BE2C (cell line): ENCODE data around the gene SMC3.
"Not testable (repeated sequence)": the region's sequence is repeated elsewhere in the genome, so short reads cannot be mapped to it uniquely, and the experiment has no call there.

ENCODE experiments used
- DNase-seq: peaks from one replicate; pipeline ENCODE4 v3.0.0-alpha.2; 2020
- H3K27me3 ChIP-seq: fragments of 250-450 bp; sonication (Bioruptor Pico); 2 replicates; pipeline ENCODE4 v1.5.1; 2020; ENCODE audit warnings: mild to moderate bottlenecking
- H3K36me3 ChIP-seq: fragments of 250-450 bp; sonication (Bioruptor Pico); 2 replicates; pipeline ENCODE4 v1.5.1; 2020; ENCODE audit warnings: mild to moderate bottlenecking
- H3K4me1 ChIP-seq: fragments of 250-450 bp; sonication (Bioruptor Pico); 2 replicates; pipeline ENCODE4 v1.5.1; 2020
- H3K4me3 ChIP-seq: 2 replicates; pipeline ENCODE4 v1.5.1; 2011; ENCODE audit warnings: low read depth, low read length
- H3K9me3 ChIP-seq: fragments of 250-450 bp; sonication (Bioruptor Pico); 2 replicates; pipeline ENCODE4 v1.5.1; 2020
- TF ChIP-seq, protein P1 (sequence below): IDR thresholded peaks from 2 replicates; pipeline ENCODE4 v1.5.1; 2012; ENCODE audit warnings: mild to moderate bottlenecking, low read depth, low read length

The SMC3 gene

DNA sequence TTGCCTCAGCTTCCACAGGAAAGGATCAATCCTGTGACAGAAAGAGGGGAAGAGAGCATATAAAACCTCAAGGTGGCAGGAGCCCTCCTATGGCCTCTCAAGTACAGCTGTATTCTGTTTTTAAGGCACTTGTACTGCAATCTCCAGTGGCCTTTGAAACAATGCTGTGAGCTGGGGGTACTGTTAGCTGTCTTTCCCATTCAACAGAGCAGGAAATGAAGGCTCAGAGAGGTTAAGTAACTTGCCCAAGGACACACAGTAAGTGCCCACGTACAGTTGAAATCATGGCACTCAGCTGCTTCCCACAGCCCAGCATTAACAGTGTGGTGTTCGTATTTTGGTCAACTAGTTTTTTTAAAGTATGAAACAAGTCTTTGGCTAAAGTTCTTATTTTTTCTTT is 35.8 kb upstream of the SMC3 start:
- DNase-seq = no peak
- Histone ChIP-seq H3K36me3 (no peaks in the 10 kb centered on the region), H3K4me1 (no peaks in the 10 kb centered on the region), H3K4me3 (no peak overlapping the region), H3K27me3 (no peaks in the 10 kb centered on the region), H3K9me3 (no peaks in the 10 kb centered on the region)
- TF ChIP-seq, protein P1, sequence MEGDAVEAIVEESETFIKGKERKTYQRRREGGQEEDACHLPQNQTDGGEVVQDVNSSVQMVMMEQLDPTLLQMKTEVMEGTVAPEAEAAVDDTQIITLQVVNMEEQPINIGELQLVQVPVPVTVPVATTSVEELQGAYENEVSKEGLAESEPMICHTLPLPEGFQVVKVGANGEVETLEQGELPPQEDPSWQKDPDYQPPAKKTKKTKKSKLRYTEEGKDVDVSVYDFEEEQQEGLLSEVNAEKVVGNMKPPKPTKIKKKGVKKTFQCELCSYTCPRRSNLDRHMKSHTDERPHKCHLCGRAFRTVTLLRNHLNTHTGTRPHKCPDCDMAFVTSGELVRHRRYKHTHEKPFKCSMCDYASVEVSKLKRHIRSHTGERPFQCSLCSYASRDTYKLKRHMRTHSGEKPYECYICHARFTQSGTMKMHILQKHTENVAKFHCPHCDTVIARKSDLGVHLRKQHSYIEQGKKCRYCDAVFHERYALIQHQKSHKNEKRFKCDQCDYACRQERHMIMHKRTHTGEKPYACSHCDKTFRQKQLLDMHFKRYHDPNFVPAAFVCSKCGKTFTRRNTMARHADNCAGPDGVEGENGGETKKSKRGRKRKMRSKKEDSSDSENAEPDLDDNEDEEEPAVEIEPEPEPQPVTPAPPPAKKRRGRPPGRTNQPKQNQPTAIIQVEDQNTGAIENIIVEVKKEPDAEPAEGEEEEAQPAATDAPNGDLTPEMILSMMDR = no peak

DNA sequence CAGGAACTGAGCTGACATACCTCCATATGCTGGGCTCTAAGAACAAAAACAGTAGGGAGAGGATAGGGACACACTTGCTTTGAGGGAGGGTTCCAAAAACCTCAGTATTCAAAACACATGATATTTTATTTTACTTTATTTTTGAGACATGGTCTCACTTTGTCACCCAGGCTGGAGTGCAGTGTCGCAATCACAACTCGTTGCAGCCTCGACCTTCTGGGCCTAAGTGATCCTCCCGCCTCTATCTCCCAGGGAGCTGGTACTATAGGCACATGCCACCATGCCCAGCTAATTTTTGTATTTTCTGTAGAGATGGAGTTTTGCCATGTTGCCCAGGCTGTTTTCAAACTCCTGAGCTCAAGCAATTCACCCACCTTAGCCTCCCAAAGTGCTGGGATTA is 34.9 kb upstream of the SMC3 start:
- DNase-seq, H3K27me3 ChIP-seq, H3K36me3 ChIP-seq, H3K4me1 ChIP-seq, H3K4me3 ChIP-seq, H3K9me3 ChIP-seq: not testable (repeated sequence)

DNA sequence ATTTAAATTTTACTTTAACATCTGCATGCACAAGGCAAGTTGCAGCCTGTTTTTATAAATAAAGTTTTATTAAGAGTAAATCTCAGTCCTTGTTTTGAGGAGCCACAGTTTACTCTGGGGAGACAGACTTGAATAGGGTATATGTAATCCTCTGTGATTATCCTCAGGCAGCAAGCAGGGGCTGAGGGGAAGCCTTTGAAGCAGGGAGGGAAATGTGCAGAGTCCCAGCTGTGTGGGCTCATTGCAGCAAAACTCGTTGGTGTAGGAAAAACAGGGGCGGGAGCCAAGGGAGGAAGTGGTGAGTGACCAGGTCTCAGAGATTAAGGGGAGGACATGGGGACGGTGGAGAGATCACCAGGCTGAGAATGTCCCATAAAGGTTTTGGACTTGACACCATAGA is 34.3 kb upstream of the SMC3 start:
- no peaks in the 10 kb centered on the region for H3K9me3 ChIP-seq
- H3K4me1 ChIP-seq = no peaks in the 10 kb centered on the region
- no peaks in the 10 kb centered on the region for H3K36me3 ChIP-seq
- no peak for DNase-seq
- no peaks in the 10 kb centered on the region for H3K27me3 ChIP-seq
- no peak overlapping the region for H3K4me3 ChIP-seq
- TF ChIP-seq, protein P1 = no peak

DNA sequence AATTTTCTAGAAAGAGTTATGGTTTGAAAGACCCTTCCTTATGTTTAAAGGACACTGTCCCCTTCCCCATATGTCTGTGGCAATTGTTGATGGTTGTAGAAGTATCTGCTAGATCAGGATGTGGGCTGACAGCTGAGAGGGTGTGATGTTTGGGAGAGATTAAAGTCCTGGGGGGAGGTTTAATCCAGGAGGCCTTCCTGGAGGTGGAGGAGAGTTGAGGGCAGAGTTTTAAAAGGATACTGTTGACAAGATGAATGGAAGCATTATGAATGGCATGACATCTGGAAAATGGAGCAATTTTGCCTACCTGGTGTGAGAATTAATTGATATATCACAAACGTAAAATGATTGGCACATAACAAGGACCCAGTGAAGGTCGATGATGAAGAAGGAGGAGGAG is 32.9 kb upstream of the SMC3 start:
- Histone ChIP-seq H3K36me3 (no peaks in the 10 kb centered on the region), H3K4me3 (no peak overlapping the region), H3K4me1 (no peaks in the 10 kb centered on the region), H3K27me3 (no peaks in the 10 kb centered on the region), H3K9me3 (no peaks in the 10 kb centered on the region)
- TF ChIP-seq, protein P1 = no peak
- no peak for DNase-seq

DNA sequence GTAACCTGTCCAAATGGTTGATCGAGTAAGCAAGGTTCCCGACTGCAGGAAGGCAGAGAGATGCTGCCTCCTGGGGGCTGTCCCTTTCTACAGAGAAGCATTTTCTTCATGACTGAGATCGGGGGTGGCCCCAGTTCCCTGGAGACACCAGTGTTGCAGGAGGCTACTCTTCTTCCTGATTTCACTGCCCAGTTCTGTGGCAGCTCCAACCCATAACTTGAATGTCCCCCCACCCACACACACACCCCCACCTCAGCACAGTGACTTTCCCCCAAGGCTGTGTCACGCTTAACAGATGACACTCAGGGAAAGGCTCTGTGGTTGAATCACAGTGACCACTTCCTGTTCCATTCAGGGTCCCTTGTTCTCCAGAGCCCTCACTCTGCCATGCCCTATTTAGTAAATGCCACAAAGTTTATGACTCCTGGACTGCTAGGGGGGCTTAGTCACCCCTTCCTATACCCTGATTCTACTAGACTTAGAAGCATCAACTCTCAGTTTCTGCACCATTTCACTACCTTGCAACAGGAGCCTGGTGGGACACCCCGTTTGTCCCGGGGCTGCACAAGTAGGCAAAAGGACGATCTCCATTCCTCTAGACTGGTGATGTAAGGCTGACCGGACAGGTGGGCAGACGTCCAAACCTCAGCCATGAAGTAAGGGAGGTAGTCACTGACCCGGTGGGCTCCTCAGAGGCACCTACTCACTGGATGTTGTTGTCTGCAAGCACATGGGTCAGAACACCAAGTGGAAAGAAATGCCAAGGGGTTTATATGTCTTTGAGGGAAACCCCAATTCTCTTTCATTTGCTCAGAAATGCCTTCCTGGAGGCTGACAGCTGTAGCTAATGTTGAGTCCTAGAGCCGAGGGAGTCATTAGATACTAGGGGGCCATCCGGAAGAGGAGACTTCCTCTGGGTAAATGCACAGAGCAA is 31.3 kb upstream of the SMC3 start:
- DNase-seq = peak; percentile 29
- H3K4me3 ChIP-seq = no peak overlapping the region
- TF ChIP-seq, protein P1 = peak; percentile 37
- no peaks in the 10 kb centered on the region for H3K36me3 ChIP-seq
- H3K9me3 ChIP-seq = no peaks in the 10 kb centered on the region
- no peaks in the 10 kb centered on the region for H3K27me3 ChIP-seq
- no peaks in the 10 kb centered on the region for H3K4me1 ChIP-seq

DNA sequence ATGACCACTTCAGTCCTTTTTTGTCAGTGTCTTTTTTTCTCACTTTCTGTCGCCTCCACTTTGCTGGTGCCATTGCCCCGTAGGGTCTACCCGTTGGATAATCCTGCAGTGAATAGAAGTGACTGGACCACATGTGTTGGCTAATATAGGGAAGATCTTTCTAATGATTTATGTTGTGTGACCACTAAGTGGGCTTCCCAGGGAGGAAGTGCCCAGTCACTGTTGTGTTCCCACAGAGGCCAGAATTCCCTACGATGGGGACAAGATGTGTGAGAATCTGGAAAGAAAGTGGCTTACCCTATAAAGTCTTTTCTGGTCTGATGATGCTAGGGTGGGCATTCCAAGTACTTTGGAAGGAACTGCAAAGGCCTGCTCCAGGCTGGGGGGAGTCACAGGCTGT is 28.4 kb upstream of the SMC3 start:
- Histone ChIP-seq H3K36me3 (no peaks in the 10 kb centered on the region), H3K4me3 (no peak overlapping the region), H3K27me3 (no peaks in the 10 kb centered on the region), H3K4me1 (no peaks in the 10 kb centered on the region), H3K9me3 (no peaks in the 10 kb centered on the region)
- TF ChIP-seq, protein P1 = no peak
- DNase-seq = no peak
